ENCODE results near the gene STXBP6.
"Not testable (repeated sequence)": the region's sequence is repeated elsewhere in the genome, so short reads cannot be mapped to it uniquely, and the experiment has no call there.

STXBP6 gene

DNA sequence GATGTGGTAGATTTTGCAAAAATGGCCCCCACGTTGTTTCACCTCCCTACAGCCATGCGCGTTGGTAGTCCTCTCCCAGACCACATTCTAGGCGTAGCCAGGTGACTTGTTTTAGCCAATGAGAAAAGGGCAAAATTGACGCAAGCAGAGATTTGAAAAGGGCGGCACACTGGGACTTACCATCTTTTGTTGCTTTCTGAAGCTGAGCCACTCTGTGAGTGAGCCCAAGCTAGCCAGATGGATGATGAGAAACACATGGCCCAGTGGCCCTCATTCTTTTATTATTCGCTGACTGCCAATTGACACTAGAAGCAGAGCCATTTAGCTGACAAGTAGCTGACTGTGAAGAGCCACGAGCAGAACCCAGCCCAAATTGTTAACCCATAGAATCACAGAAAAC, 274.0 kb downstream of the STXBP6 start:
- Histone ChIP-seq H3K4me3 (no peak overlapping the region), H3K36me3 (no peaks in the 10 kb centered on the region), H3K4me1 (no peaks in the 10 kb centered on the region), H3K9me3 (no peaks in the 10 kb centered on the region), H3K27ac (no peak overlapping the region), H3K27me3 (no peaks in the 10 kb centered on the region)
- TF ChIP-seq, protein P1, sequence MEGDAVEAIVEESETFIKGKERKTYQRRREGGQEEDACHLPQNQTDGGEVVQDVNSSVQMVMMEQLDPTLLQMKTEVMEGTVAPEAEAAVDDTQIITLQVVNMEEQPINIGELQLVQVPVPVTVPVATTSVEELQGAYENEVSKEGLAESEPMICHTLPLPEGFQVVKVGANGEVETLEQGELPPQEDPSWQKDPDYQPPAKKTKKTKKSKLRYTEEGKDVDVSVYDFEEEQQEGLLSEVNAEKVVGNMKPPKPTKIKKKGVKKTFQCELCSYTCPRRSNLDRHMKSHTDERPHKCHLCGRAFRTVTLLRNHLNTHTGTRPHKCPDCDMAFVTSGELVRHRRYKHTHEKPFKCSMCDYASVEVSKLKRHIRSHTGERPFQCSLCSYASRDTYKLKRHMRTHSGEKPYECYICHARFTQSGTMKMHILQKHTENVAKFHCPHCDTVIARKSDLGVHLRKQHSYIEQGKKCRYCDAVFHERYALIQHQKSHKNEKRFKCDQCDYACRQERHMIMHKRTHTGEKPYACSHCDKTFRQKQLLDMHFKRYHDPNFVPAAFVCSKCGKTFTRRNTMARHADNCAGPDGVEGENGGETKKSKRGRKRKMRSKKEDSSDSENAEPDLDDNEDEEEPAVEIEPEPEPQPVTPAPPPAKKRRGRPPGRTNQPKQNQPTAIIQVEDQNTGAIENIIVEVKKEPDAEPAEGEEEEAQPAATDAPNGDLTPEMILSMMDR (IDR thresholded peaks at IDR 0.05): no peak
- intact Hi-C loops (cut with DNase I; ENCODE audit: low total_unique reads): no loop called here
- DNase-seq: no peak

DNA sequence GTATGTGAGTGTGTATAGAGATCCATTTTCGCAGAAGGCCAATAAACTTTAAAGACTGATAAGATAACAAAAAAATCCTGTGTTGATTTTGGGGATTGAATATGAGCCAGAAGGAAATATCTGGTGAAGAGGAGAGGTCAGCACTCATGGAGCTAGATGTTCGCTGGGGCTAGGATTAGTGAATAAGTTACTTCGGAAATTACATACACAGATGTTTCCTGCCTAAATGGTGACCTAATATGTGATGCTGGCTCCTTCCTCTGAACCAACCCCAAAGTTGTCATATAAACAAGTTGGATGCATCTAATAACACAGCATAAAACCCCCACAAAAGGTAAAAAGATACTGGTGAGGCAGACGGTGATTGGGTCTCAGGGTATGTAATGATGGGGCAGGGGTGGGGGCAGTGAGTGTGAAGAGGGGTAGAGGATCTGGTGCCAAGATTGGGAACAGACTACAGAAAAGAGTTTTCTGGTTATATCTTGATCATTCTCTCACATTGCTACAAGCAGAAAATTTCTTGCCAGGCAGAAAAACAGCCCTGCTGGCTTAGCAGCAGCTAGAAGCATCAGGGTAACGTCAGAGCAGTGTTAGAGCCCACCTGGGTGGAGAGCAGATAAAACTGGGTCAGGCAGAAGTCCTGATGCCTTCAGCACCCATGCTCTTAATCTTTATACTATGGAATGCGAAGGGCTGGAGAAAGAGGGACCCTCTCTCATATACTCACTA, 275.6 kb downstream of the STXBP6 start:
- DNase-seq: no peak
- H3K36me3 ChIP-seq: no peaks in the 10 kb centered on the region
- H3K27ac ChIP-seq: no peak overlapping the region
- H3K27me3 ChIP-seq: no peaks in the 10 kb centered on the region
- no peaks in the 10 kb centered on the region for H3K4me1 ChIP-seq
- TF ChIP-seq, protein P1 (IDR thresholded peaks at IDR 0.05): no peak
- no peaks in the 10 kb centered on the region for H3K9me3 ChIP-seq
- no peak overlapping the region for H3K4me3 ChIP-seq
- intact Hi-C loops (cut with DNase I; ENCODE audit: low total_unique reads): no loop called here

DNA sequence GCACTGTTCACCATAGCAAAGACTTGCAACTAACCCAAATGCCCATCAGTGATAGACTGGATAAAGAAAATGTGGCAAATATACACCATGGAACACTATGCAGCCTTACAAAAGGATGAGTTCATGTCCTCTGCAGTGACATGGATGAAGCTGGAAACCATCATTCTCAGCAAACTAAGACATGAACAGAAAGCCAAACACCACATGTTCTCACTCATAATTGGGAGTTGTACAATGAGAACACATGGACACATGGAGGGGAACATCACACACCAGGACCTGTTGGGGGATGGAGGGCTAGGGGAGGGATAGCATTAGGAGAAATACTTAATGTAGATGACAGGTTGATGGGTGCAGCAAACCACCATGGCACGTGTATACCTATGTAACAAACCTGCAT, 276.4 kb downstream of the STXBP6 start:
- H3K27ac ChIP-seq; H3K4me3 ChIP-seq; H3K9me3 ChIP-seq; DNase-seq; intact Hi-C loops (cut with DNase I; ENCODE audit: low total_unique reads); H3K36me3 ChIP-seq; H3K4me1 ChIP-seq; H3K27me3 ChIP-seq: not testable (repeated sequence)

DNA sequence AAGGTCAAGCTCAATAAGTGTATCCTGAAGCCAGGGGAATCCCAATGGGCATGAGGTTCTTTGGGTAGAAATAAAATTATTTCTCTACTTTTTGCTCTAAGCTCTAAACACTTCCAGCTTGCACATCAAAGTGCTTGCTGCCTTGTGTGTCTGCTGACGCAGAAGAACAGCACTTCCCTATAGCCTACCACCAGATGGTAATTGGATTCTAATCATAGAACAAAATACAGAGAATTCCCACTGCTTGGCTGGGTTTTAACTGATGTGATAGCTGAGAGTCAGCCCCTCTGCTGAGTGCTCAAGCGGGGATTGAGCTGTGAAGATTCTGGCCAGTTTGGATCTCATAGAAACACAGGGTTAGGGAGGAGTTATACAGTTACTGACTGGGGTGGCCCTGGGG, 283.5 kb downstream of the STXBP6 start:
- no peaks in the 10 kb centered on the region for H3K9me3 ChIP-seq
- H3K27me3 ChIP-seq: no peaks in the 10 kb centered on the region
- H3K36me3 ChIP-seq: no peaks in the 10 kb centered on the region
- DNase-seq: no peak
- no peak overlapping the region for H3K27ac ChIP-seq
- no peak overlapping the region for H3K4me3 ChIP-seq
- no peaks in the 10 kb centered on the region for H3K4me1 ChIP-seq
- intact Hi-C loops (cut with DNase I; ENCODE audit: low total_unique reads): no loop called here
- TF ChIP-seq, protein P1 (IDR thresholded peaks at IDR 0.05): no peak

DNA sequence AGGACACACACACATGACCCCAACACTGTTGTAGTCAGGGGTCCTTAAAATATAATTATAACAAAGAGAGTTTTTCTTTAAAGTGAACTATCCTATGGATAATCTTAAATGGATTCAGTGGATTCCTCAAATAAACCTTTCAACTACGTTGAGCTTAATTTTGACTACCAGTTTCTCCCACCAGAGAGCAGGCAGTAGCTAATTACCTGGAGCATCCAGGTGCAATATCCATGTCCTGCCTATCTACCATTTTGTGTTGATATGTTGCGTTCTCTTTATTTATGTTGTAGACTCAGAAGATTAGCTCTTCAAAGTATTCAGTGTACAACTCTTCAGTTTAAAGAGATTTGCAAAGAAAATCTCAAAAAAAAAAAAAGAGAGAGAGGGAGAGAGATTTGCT, 288.8 kb downstream of the STXBP6 start:
- H3K27me3 ChIP-seq: no peaks in the 10 kb centered on the region
- no peaks in the 10 kb centered on the region for H3K9me3 ChIP-seq
- H3K27ac ChIP-seq: no peak overlapping the region
- DNase-seq: no peak
- TF ChIP-seq, protein P1 (IDR thresholded peaks at IDR 0.05): no peak
- intact Hi-C loops (cut with DNase I; ENCODE audit: low total_unique reads): no loop called here
- H3K4me1 ChIP-seq: no peaks in the 10 kb centered on the region
- no peaks in the 10 kb centered on the region for H3K36me3 ChIP-seq
- H3K4me3 ChIP-seq: no peak overlapping the region
